Measurements from ENCODE around the gene TSPAN31. TPM values are rescaled to one million over a fixed set of nuclear protein-coding genes. Genes with fewer than 3 reads are reported as not detected.

TSPAN31 gene
- total and polyA plus RNA-seq, 9 of the 15 experiments (the other 6 are each of a cell fraction or from before 2014, with no cell fraction given): 11.3 to 26.4 (median 14.3) TPM

DNA sequence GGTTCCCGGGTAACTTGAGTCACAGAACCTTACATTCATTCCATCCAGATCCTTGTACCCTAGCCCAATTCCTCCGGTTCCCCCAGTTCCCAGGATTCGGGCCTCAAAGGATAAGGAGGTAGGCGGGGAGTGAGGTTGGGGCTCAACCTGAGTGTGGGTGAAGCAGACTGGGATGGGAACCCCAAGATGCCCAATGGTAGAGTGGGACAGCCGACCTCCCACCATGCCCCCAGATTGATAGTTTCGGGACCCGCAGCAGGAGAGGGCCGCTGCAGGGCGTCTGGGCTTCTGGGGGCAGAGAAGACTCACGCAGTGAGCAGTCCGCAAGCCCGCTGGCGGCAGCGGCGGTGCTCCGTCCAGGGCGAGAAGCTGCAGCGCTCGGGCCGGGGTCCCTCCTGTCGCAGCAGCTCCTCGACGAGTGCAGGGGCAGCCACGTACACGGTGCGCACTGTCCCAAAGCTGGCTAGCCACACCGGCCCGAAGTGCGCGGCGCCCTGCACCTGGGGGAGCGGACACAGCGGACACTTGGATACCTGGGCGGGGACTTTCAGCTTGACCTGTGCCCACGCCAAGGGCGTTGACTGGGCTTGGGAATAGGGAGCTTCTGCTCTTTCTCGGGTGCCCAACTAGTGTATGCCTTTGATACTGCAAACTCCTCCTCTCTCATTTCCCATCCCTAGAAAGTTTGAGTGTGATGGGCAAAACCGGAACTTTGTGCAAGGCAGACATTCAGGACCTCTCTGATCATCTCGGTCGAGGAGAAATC lies 21.0 kb downstream of the TSPAN31 start:
- no TSS peak for BruUV-seq (replicated peaks)
- Histone ChIP-seq H3K27me3 (ENCODE audit: control insufficient read depth in 2 of 2, insufficient read depth in 2 of 2, low read length in 2 of 2) (no peaks in the 10 kb centered on the region), H3K9me1 (ENCODE audit: control insufficient read depth, insufficient read depth, low read length) (no peaks in the 10 kb centered on the region), H3K4me2 (ENCODE audit: insufficient read depth, low read length) (peak overlapping the region; percentile 63), H4K20me1 (replicated peaks; ENCODE audit: control insufficient read depth, insufficient read depth, low read length) (no peaks in the 10 kb centered on the region), H3K4me3 (no peak overlapping the region), H3K4me1 (replicated peaks in 1 of 2; ENCODE audit: control insufficient read depth in 2 of 2, insufficient read depth in 2 of 2, low read length in 2 of 2) (peaks cover 14 to 32% of the 10 kb centered on the region in 2 experiments), H3K79me2 (ENCODE audit: control insufficient read depth, insufficient read depth, low read length) (peaks cover 6% of the 10 kb centered on the region), H3K27ac (ENCODE audit: extremely low read depth, low read depth, low read length) (no peak overlapping the region), H3K9me3 (replicated peaks; ENCODE audit: control insufficient read depth, insufficient read depth, low read depth, low read length) (no peaks in the 10 kb centered on the region), H3K36me3 (ENCODE audit: control insufficient read depth, insufficient read depth, low read length) (peaks cover 31% of the 10 kb centered on the region), H2AFZ (ENCODE audit: low read depth, low read length) (no peak overlapping the region), H3K9ac (ENCODE audit: insufficient read depth in 1 of 2, low read depth in 2 of 2, low read length in 2 of 2) (no peak overlapping the region; a peak in 1 of 4 replicates)
- DNase-seq (ENCODE audit: extremely low read depth in 1 of 4, low spot score in 3 of 4): no peak
- in situ Hi-C loops (cut with MboI): no loop called here
- no peak for ATAC-seq
- ChIA-PET CTCF (ENCODE audit: low intra/inter-chr PET ratio) (no interaction called here), POLR2A (interaction anchor here (1.0 to 3.8 kb wide), 6 partner anchors 9 to 141 kb away, joined by 3 to 26 read pairs (median 4); partner anchors contain the start of genes AVIL, TSFM and TSPAN31)
- TF ChIP-seq, protein P1, sequence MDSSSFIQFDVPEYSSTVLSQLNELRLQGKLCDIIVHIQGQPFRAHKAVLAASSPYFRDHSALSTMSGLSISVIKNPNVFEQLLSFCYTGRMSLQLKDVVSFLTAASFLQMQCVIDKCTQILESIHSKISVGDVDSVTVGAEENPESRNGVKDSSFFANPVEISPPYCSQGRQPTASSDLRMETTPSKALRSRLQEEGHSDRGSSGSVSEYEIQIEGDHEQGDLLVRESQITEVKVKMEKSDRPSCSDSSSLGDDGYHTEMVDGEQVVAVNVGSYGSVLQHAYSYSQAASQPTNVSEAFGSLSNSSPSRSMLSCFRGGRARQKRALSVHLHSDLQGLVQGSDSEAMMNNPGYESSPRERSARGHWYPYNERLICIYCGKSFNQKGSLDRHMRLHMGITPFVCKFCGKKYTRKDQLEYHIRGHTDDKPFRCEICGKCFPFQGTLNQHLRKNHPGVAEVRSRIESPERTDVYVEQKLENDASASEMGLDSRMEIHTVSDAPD (CRISPR knock-in tag; IDR thresholded peaks at IDR 0.05): no peak
- TF ChIP-seq, protein P2, sequence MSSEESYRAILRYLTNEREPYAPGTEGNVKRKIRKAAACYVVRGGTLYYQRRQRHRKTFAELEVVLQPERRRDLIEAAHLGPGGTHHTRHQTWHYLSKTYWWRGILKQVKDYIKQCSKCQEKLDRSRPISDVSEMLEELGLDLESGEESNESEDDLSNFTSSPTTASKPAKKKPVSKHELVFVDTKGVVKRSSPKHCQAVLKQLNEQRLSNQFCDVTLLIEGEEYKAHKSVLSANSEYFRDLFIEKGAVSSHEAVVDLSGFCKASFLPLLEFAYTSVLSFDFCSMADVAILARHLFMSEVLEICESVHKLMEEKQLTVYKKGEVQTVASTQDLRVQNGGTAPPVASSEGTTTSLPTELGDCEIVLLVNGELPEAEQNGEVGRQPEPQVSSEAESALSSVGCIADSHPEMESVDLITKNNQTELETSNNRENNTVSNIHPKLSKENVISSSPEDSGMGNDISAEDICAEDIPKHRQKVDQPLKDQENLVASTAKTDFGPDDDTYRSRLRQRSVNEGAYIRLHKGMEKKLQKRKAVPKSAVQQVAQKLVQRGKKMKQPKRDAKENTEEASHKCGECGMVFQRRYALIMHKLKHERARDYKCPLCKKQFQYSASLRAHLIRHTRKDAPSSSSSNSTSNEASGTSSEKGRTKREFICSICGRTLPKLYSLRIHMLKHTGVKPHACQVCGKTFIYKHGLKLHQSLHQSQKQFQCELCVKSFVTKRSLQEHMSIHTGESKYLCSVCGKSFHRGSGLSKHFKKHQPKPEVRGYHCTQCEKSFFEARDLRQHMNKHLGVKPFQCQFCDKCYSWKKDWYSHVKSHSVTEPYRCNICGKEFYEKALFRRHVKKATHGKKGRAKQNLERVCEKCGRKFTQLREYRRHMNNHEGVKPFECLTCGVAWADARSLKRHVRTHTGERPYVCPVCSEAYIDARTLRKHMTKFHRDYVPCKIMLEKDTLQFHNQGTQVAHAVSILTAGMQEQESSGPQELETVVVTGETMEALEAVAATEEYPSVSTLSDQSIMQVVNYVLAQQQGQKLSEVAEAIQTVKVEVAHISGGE (CRISPR knock-in tag; IDR thresholded peaks at IDR 0.05): peak in 1 of 3 experiments; percentile 39; a peak in 1 of 6 replicates
- WGBS (ENCODE audit: insufficient coverage, low coverage, missing lambda C conversion rate): 78% methylated on average over 23 of the region's 40 CpGs
- peak; percentile 69 for FAIRE-seq
- intact Hi-C loops (cut with micrococcal nuclease): no loop called here

All from K562 (cell line).